Loucy (cell line): Measurements from ENCODE around the gene JRKL.
A peak's percentile ranks its signal among the peaks of the same experiment; 100 is the strongest.

ENCODE experiments used
- H2AFZ ChIP-seq: fragments of 200-600 bp; sonication (generic); 2 replicates; pipeline ENCODE4 v1.6.0; 2016; ENCODE audit warnings: antibody characterized with exemption, mild to moderate bottlenecking, low read length, moderate library complexity
- H3F3A ChIP-seq: fragments of 200-600 bp; 2 replicates; pipeline ENCODE4 v1.6.0; 2016; ENCODE audit warnings: antibody characterized with exemption, low read depth, mild to moderate bottlenecking
- H3K27me3 ChIP-seq: fragments of 200-600 bp; sonication (generic); 2 replicates; pipeline ENCODE4 v1.6.1; 2014; ENCODE audit warnings: low read length, mild to moderate bottlenecking; ENCODE audit not compliant: insufficient read depth, poor library complexity, severe bottlenecking
- H3K36me3 ChIP-seq: fragments of 200-600 bp; sonication (generic); 2 replicates; pipeline ENCODE4 v1.6.1; 2016; ENCODE audit warnings: low read length; ENCODE audit not compliant: insufficient read depth
- H3K4me1 ChIP-seq: fragments of 200-600 bp; sonication (generic); 2 replicates; pipeline ENCODE4 v1.5.1; 2014; ENCODE audit warnings: low read length, mild to moderate bottlenecking; ENCODE audit not compliant: insufficient read depth, poor library complexity, severe bottlenecking
- H3K4me2 ChIP-seq: fragments of 200-600 bp; sonication (generic); 2 replicates; pipeline ENCODE4 v1.6.0; 2014; ENCODE audit warnings: antibody characterized with exemption, low read length, low read depth, mild to moderate bottlenecking; ENCODE audit not compliant: poor library complexity, severe bottlenecking
- H3K4me3 ChIP-seq: fragments of 200-600 bp; sonication (generic); 2 replicates; pipeline ENCODE4 v1.5.1; 2014; ENCODE audit warnings: low read length, mild to moderate bottlenecking, mixed read lengths; ENCODE audit not compliant: poor library complexity, severe bottlenecking
- H3K79me2 ChIP-seq: fragments of 200-600 bp; sonication (generic); 2 replicates; pipeline ENCODE4 v1.6.1; 2014; ENCODE audit warnings: low read length; ENCODE audit not compliant: insufficient read depth
- H3K9ac ChIP-seq: fragments of 200-600 bp; sonication (generic); 2 replicates; pipeline ENCODE4 v1.6.0; 2014; ENCODE audit warnings: mild to moderate bottlenecking, low read depth, low read length, moderate library complexity; ENCODE audit not compliant: poor library complexity, severe bottlenecking
- H3K9me2 ChIP-seq: fragments of 200-600 bp; sonication (generic); replicated peaks from 2 replicates; pipeline ENCODE4 v1.6.1; 2016; ENCODE audit warnings: low read depth, low read length, mixed read lengths
- H3K9me3 ChIP-seq: fragments of 200-600 bp; sonication (generic); 2 replicates; pipeline ENCODE4 v1.6.1; 2014; ENCODE audit warnings: mild to moderate bottlenecking, antibody characterized with exemption, low read length, low read depth; ENCODE audit not compliant: insufficient read depth
- H4K20me1 ChIP-seq: fragments of 200-600 bp; sonication (generic); 2 replicates; pipeline ENCODE4 v1.6.0; 2014; ENCODE audit warnings: antibody characterized with exemption, low read length, mild to moderate bottlenecking; ENCODE audit not compliant: insufficient read depth, poor library complexity, severe bottlenecking
- EZH2phosphoT487 ChIP-seq: fragments of 200-600 bp; IDR thresholded peaks from 2 replicates; pipeline ENCODE4 v1.6.1; 2018; ENCODE audit warnings: antibody characterized with exemption, mild to moderate bottlenecking, moderate library complexity, borderline replicate concordance
- TF ChIP-seq, protein P1 (sequence below): fragments of 200-600 bp; sonication (generic); conservative IDR thresholded peaks from 2 replicates; pipeline ENCODE4 v1.5.1; 2014; ENCODE audit warnings: mild to moderate bottlenecking, antibody characterized with exemption, low read length

Gene JRKL

DNA sequence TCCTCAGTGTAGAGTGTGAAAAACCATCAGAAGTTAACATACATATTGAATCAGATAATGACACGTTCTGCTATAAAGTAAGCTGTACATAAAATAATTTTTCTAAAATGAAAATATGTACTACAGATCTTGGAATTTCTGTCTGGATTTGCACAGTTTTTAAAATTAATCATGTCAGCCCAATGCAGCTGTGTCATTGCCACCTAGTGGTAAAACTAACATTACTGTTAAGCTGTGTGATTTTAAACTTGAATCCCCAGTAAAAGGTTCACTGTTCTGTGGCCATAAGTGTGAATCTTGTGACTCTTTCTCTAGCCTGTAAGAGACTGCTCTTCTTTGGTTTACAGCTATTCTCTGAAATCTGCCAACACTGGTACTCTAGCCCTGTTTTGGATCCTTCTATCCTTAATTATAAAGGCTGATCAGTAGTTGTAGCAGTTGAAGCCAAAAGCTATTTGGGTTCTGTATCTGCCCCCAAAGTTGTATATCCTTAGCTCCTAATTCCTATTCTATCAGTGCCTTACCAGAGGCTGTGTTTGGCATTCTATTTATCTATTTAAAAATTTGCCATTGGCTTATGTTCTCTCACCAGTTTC is 4.0 kb downstream of the JRKL start:
- no peaks in the 10 kb centered on the region for H3K36me3 ChIP-seq
- TF ChIP-seq, protein P1, sequence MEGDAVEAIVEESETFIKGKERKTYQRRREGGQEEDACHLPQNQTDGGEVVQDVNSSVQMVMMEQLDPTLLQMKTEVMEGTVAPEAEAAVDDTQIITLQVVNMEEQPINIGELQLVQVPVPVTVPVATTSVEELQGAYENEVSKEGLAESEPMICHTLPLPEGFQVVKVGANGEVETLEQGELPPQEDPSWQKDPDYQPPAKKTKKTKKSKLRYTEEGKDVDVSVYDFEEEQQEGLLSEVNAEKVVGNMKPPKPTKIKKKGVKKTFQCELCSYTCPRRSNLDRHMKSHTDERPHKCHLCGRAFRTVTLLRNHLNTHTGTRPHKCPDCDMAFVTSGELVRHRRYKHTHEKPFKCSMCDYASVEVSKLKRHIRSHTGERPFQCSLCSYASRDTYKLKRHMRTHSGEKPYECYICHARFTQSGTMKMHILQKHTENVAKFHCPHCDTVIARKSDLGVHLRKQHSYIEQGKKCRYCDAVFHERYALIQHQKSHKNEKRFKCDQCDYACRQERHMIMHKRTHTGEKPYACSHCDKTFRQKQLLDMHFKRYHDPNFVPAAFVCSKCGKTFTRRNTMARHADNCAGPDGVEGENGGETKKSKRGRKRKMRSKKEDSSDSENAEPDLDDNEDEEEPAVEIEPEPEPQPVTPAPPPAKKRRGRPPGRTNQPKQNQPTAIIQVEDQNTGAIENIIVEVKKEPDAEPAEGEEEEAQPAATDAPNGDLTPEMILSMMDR = peak; percentile 82
- no peak for TF ChIP-seq EZH2phosphoT487
- no peaks in the 10 kb centered on the region for H4K20me1 ChIP-seq
- no peak overlapping the region for H3K4me2 ChIP-seq
- H3K4me3 ChIP-seq = no peak overlapping the region
- no peak overlapping the region for H3K9ac ChIP-seq
- H3K4me1 ChIP-seq = peaks cover 45% of the 10 kb centered on the region
- no peaks in the 10 kb centered on the region for H3K9me2 ChIP-seq
- no peak overlapping the region for H2AFZ ChIP-seq
- H3K27me3 ChIP-seq = no peaks in the 10 kb centered on the region
- H3K79me2 ChIP-seq = peaks cover 30% of the 10 kb centered on the region
- no peaks in the 10 kb centered on the region for H3K9me3 ChIP-seq
- 0 out of 2 replicates have a peak, but pooled peaks cover 3% of the 10 kb centered on the region for H3F3A ChIP-seq

DNA sequence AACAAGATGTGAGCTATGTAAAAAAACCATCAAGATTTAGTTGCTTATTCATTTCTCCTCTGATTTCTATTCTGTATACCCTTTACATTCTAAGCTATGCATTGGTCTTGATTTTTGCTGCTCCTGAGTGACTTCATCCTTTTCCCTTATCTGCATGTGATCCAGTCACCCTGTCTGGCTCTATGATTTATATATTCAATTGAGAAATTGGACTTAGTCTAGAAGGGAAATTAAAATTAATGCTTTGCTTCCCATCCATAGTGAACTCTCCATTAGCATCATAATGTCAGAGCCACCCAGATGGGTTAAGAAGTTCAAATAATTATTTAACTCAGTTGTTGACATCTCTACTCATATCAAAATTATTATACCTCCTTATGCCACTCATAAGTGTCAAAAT is 5.0 kb downstream of the JRKL start:
- H3K4me1 ChIP-seq = peaks cover 44% of the 10 kb centered on the region
- H3K4me3 ChIP-seq = no peak overlapping the region
- no peak overlapping the region for H2AFZ ChIP-seq
- no peaks in the 10 kb centered on the region for H3K9me3 ChIP-seq
- 0 out of 2 replicates have a peak, but pooled peaks cover 3% of the 10 kb centered on the region for H3F3A ChIP-seq
- no peak overlapping the region for H3K4me2 ChIP-seq
- no peaks in the 10 kb centered on the region for H3K36me3 ChIP-seq
- H4K20me1 ChIP-seq = no peaks in the 10 kb centered on the region
- H3K9ac ChIP-seq = no peak overlapping the region
- TF ChIP-seq, protein P1 = no peak
- no peak for TF ChIP-seq EZH2phosphoT487
- H3K27me3 ChIP-seq = no peaks in the 10 kb centered on the region
- H3K79me2 ChIP-seq = peaks cover 23% of the 10 kb centered on the region
- H3K9me2 ChIP-seq = no peaks in the 10 kb centered on the region

DNA sequence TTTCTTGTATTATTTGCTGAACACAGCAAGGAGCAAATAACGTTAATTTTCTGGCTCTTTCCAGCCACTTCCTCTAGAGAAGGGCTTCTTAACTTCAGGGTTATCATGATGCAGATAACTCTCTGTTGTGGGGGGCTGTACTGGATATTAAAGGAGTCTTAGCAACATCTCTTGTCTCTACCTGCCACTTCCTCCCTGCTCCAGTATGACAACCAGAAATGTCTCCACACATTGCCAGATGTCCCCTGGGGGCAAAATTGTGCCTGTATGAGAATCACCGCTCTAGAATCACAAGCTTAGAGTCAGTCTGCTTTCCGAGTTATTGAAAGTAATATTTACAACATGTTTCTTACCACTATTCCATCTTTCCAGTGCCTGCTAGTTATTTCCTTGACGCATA is 6.8 kb downstream of the JRKL start:
- peak overlapping the region; percentile 0 for H3K4me3 ChIP-seq
- peaks cover 5% of the 10 kb centered on the region; the same call in 1 of the 2 replicates for H3K79me2 ChIP-seq
- no peaks in the 10 kb centered on the region for H3K9me3 ChIP-seq
- 0 out of 2 replicates have a peak overlapping the region, but pooled peaks have one; percentile 16 for H2AFZ ChIP-seq
- no peaks in the 10 kb centered on the region for H3K27me3 ChIP-seq
- no peak overlapping the region for H3K9ac ChIP-seq
- H3K4me2 ChIP-seq = peak overlapping the region; percentile 36
- TF ChIP-seq, protein P1 = no peak
- no peak for TF ChIP-seq EZH2phosphoT487
- H3K9me2 ChIP-seq = no peaks in the 10 kb centered on the region
- 0 out of 2 replicates have a peak, but pooled peaks cover 3% of the 10 kb centered on the region for H3F3A ChIP-seq
- no peaks in the 10 kb centered on the region for H3K36me3 ChIP-seq
- H4K20me1 ChIP-seq = no peaks in the 10 kb centered on the region
- H3K4me1 ChIP-seq = peaks cover 32% of the 10 kb centered on the region
